Measurements from ENCODE around the gene RET.

RET gene

GRCh38 chr10:43058716-43059335 lies 18.0 kb upstream of the RET start:
- no peak overlapping the region for H3K4me3 ChIP-seq (ENCODE audit: severe bottlenecking)
- no peaks in the 10 kb centered on the region for H3K9me3 ChIP-seq (ENCODE audit: severe bottlenecking)
- no peaks in the 10 kb centered on the region for H3K4me1 ChIP-seq (ENCODE audit: insufficient read depth, poor library complexity, severe bottlenecking)
- no peak overlapping the region for H3K27ac ChIP-seq (ENCODE audit: poor library complexity, severe bottlenecking)
- no peak for DNase-seq (ENCODE audit: low spot score)
- H3K36me3 ChIP-seq (ENCODE audit: low read depth) = no peaks in the 10 kb centered on the region
- no peak for TF ChIP-seq CTCF (IDR thresholded peaks at IDR 0.05; ENCODE audit: poor library complexity, severe bottlenecking)
- no peaks in the 10 kb centered on the region for H3K27me3 ChIP-seq (ENCODE audit: insufficient read depth, poor library complexity, severe bottlenecking)
- ATAC-seq (ENCODE audit: low read depth) = no peak

GRCh38 chr10:43059336-43059720 lies 17.5 kb upstream of the RET start:
- Histone ChIP-seq H3K4me1 (ENCODE audit: insufficient read depth, poor library complexity, severe bottlenecking) (no peaks in the 10 kb centered on the region), H3K9me3 (ENCODE audit: severe bottlenecking) (no peaks in the 10 kb centered on the region), H3K27me3 (ENCODE audit: insufficient read depth, poor library complexity, severe bottlenecking) (no peaks in the 10 kb centered on the region), H3K4me3 (ENCODE audit: severe bottlenecking) (no peak overlapping the region), H3K36me3 (ENCODE audit: low read depth) (no peaks in the 10 kb centered on the region), H3K27ac (ENCODE audit: poor library complexity, severe bottlenecking) (no peak overlapping the region)
- no peak for ATAC-seq (ENCODE audit: low read depth)
- no peak for TF ChIP-seq CTCF (IDR thresholded peaks at IDR 0.05; ENCODE audit: poor library complexity, severe bottlenecking)
- DNase-seq (ENCODE audit: low spot score) = no peak

- Histone ChIP-seq H3K27me3 (ENCODE audit: insufficient read depth, poor library complexity, severe bottlenecking) (no peaks in the 10 kb centered on the region), H3K9me3 (ENCODE audit: severe bottlenecking) (no peaks in the 10 kb centered on the region), H3K4me3 (ENCODE audit: severe bottlenecking) (no peak overlapping the region), H3K27ac (ENCODE audit: poor library complexity, severe bottlenecking) (no peak overlapping the region), H3K4me1 (ENCODE audit: insufficient read depth, poor library complexity, severe bottlenecking) (no peaks in the 10 kb centered on the region), H3K36me3 (ENCODE audit: low read depth) (no peaks in the 10 kb centered on the region)
- DNase-seq (ENCODE audit: low spot score) (no peak), ATAC-seq (ENCODE audit: low read depth) (no peak)
- TF ChIP-seq CTCF (IDR thresholded peaks at IDR 0.05; ENCODE audit: poor library complexity, severe bottlenecking) = no peak
Measured at GRCh38 chr10:43059828-43060227, 17.0 kb upstream of the RET start.

- ATAC-seq (ENCODE audit: low read depth) (peak; percentile 47; the same call in 2 of the 3 replicates), DNase-seq (ENCODE audit: low spot score) (no peak)
- Histone ChIP-seq H3K4me1 (ENCODE audit: insufficient read depth, poor library complexity, severe bottlenecking) (no peaks in the 10 kb centered on the region), H3K27ac (ENCODE audit: poor library complexity, severe bottlenecking) (no peak overlapping the region), H3K4me3 (ENCODE audit: severe bottlenecking) (no peak overlapping the region), H3K9me3 (ENCODE audit: severe bottlenecking) (no peaks in the 10 kb centered on the region), H3K36me3 (ENCODE audit: low read depth) (no peaks in the 10 kb centered on the region), H3K27me3 (ENCODE audit: insufficient read depth, poor library complexity, severe bottlenecking) (no peaks in the 10 kb centered on the region)
- TF ChIP-seq CTCF (IDR thresholded peaks at IDR 0.05; ENCODE audit: poor library complexity, severe bottlenecking) = no peak
Measured at GRCh38 chr10:43060291-43060690, 16.6 kb upstream of the RET start.

- DNase-seq (ENCODE audit: low spot score) (no peak), ATAC-seq (ENCODE audit: low read depth) (no peak)
- H3K27me3 ChIP-seq (ENCODE audit: insufficient read depth, poor library complexity, severe bottlenecking) = no peaks in the 10 kb centered on the region
- H3K27ac ChIP-seq (ENCODE audit: poor library complexity, severe bottlenecking) = no peak overlapping the region
- no peaks in the 10 kb centered on the region for H3K9me3 ChIP-seq (ENCODE audit: severe bottlenecking)
- no peaks in the 10 kb centered on the region for H3K4me1 ChIP-seq (ENCODE audit: insufficient read depth, poor library complexity, severe bottlenecking)
- no peak for TF ChIP-seq CTCF (IDR thresholded peaks at IDR 0.05; ENCODE audit: poor library complexity, severe bottlenecking)
- no peak overlapping the region for H3K4me3 ChIP-seq (ENCODE audit: severe bottlenecking)
- H3K36me3 ChIP-seq (ENCODE audit: low read depth) = no peaks in the 10 kb centered on the region
Measured at GRCh38 chr10:43061331-43061730, 15.5 kb upstream of the RET start.

Measured in RWPE2 (cell line).